Kidney epithelial cell (primary cell): ENCODE measurements around the gene KLHL22. TPM values are rescaled to one million over a fixed set of nuclear protein-coding genes. Genes with fewer than 3 reads are reported as not detected.

ENCODE experiments used
- DNase-seq: peaks from one replicate; pipeline ENCODE4 v3.0.0-alpha.2; 2010; ENCODE audit warnings: low read depth
- H3K27me3 ChIP-seq: 2 replicates; pipeline ENCODE4 v1.6.0; 2011; ENCODE audit warnings: low read length; ENCODE audit not compliant: control insufficient read depth, insufficient read depth
- H3K36me3 ChIP-seq: 2 replicates; pipeline ENCODE4 v1.5.1; 2011; ENCODE audit warnings: low read length; ENCODE audit not compliant: control insufficient read depth, insufficient read depth
- H3K4me3 ChIP-seq: 2 replicates; pipeline ENCODE4 v1.5.1; 2011; ENCODE audit warnings: low read depth, mild to moderate bottlenecking, control low read depth, low read length
- total RNA-seq: library from RNA; depleted of rRNA; stranded (reverse); fragments of >200 nt; gene quantifications from 2 replicates; pipeline ENCODE4 v1.2.3, GENCODE V29; 2015
- TF ChIP-seq, protein P1 (sequence below): IDR thresholded peaks from 2 replicates; pipeline ENCODE4 v1.5.1; 2011; ENCODE audit warnings: mild to moderate bottlenecking, moderate library complexity, low read length, control low read depth, inconsistent platforms; ENCODE audit not compliant: insufficient read depth, poor library complexity, severe bottlenecking

KLHL22 gene
- total RNA-seq, 1 donor from 2014 or later: 18.6 TPM

DNA sequence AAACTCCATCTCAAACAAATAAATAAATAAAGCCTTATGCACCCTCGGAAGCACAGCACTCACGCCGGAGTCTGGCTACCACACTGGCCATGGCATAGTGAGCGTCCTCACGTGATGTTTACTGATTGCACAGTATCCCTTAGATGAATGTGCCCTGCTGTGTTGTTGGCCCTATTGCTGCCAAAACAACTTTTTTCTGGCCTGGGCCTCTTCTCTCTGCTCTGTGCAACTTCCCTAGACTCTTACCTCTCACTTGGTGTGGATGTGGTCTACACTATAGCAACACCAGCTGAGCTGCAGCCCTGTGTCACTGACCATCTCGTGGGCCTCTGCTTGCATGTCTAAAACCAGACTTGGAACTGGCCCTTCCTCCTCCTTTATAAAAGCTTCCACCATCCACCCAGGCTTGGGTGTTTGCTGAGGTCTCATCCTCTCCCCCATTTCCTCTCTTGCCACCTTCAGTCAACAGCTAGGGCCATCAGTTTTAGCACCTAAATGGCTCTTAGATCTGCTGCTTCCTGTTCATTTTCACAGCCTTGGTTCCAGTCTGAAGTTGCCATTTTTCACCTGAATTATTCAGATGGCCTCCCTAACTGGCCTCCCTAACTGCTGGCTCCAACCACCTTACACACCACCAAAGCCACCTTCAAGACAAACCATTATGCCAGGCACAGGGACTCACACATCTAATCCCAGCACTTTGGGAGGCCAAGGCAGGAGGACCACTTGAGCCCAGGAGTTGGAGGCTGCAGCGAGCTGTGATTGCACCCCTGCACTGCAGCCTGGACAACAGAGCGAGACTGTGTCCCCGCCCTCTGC lies 92.4 kb downstream of the KLHL22 start:
- Histone ChIP-seq H3K4me3 (no peak overlapping the region), H3K36me3 (peaks cover 3% of the 10 kb centered on the region), H3K27me3 (no peaks in the 10 kb centered on the region)
- TF ChIP-seq, protein P1, sequence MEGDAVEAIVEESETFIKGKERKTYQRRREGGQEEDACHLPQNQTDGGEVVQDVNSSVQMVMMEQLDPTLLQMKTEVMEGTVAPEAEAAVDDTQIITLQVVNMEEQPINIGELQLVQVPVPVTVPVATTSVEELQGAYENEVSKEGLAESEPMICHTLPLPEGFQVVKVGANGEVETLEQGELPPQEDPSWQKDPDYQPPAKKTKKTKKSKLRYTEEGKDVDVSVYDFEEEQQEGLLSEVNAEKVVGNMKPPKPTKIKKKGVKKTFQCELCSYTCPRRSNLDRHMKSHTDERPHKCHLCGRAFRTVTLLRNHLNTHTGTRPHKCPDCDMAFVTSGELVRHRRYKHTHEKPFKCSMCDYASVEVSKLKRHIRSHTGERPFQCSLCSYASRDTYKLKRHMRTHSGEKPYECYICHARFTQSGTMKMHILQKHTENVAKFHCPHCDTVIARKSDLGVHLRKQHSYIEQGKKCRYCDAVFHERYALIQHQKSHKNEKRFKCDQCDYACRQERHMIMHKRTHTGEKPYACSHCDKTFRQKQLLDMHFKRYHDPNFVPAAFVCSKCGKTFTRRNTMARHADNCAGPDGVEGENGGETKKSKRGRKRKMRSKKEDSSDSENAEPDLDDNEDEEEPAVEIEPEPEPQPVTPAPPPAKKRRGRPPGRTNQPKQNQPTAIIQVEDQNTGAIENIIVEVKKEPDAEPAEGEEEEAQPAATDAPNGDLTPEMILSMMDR: no peak
- DNase-seq: no peak

DNA sequence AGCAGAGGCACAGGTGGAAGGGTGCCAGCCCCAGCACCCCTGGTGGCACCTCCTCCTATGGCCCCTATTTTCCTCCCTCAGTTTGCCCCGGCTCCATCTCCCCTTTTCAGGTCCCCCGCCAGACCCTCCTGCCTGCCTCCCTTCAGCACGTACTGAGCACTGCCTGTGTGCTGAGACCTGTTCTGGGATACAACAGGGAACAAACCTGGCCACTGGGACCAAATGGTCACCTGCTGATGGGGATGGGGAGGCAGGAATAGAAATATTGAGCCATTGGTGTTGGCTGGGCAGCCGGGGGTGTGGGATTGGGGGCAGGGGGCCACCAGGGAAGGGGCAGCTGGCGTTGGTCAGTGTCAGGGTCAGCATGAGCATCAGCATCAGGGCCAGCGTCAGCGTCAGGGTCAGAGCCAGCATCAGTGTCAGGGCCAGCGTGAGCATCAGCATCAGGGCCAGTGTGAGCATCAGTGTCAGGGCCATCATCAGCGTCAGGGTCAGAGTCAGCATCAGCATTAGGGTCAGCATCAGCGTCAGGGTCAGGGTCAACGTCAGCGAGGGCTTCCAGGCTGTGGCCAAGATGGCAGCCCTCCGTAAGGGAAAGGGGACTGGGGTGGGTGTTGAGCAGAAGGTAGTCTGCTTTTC lies 94.1 kb downstream of the KLHL22 start:
- H3K27me3 ChIP-seq: no peaks in the 10 kb centered on the region
- DNase-seq: no peak
- no peak overlapping the region for H3K4me3 ChIP-seq
- TF ChIP-seq, protein P1: no peak
- H3K36me3 ChIP-seq: no peaks in the 10 kb centered on the region

DNA sequence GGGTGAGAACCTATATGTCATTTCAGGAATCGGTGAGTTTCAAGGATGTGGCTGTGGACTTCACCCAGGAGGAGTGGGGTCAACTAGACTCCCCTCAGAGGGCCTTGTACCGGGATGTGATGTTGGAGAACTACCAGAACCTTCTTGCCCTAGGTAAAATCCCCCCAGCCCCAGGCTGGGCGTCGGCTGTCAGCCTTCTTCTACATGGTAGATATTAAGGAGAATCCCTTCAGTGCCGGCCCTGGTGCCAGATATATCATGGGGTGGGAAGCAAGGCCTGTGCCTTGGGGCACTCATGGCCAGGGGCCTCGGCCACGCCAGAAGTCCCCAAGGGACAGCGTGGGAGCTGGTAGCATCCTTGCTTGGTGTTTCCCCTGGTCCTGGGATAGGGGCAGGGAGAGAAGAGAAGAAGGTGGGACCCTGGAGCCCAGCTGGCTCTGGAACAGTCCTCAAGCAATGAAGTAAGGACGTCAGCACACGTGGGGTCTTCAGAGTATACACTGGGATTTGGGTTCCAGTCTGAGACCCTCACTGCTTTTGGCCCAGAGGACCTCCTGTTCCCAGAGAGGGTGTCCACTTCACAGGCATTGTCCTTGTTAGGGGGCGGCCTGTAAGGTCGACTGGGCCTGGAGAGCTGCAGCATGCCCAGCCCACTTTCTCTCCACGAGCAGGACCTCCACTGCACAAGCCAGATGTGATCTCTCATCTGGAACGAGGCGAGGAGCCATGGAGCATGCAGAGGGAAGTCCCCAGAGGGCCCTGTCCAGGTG lies 94.8 kb downstream of the KLHL22 start:
- DNase-seq: no peak
- TF ChIP-seq, protein P1: no peak

DNA sequence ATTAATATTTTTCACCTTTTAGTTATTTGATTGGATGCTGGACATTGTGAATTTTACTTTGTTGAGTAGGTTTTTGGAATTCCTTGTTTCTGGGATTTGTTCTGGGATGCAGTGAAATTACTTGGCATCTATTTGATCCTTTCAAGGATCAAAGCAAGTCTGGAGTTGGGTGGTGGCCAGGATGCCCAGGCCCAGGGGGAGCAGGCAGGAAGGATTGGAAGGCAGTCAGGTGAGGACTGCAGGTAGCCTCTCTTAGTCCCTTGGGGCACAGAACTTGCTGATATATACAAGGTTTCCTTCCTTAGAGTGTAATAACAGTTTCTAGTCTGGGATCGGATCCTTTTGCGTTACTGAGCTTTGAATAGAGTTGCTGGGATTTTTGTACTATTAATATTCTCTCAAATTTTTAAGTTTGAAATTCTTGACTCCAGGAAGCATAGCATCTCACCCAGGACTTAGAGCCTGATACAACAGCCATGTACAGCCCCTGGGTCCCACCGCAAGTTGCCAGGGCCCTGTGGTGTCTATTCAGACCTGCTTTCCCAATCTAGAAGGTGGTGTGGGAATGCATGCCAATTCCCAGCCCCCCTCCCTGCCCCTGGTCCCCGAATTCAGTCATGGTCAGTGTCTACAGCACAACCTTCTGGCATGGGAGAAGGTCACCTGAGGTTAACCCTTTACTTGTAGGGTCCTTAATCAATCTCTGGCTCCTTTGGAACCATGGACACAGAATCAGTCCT lies 95.6 kb downstream of the KLHL22 start:
- Histone ChIP-seq H3K27me3 (no peaks in the 10 kb centered on the region), H3K4me3 (no peak overlapping the region), H3K36me3 (no peaks in the 10 kb centered on the region)
- no peak for DNase-seq
- TF ChIP-seq, protein P1: no peak

More for the DNA sequence above, 94.8 kb downstream of the KLHL22 start:
- H3K27me3 ChIP-seq: no peaks in the 10 kb centered on the region
- no peaks in the 10 kb centered on the region for H3K36me3 ChIP-seq
- H3K4me3 ChIP-seq: no peak overlapping the region

DNA sequence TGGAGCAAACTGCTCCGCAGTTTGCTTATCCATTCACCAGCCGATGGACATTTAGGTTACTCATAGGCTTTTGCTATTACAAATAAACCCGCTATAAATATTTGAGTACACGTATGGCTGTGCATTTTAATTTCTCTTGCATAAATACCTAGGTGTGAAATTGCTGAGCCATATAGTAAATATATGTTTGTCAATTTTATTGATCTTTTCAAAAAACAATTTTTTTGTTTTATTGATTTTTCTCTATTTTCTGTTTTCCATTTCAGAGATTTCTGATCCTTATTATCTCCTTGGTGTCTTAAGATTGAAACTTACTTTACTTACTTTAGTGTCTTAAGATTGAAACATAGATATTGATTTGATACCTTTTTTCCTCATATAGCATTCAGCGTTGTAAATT lies 97.2 kb downstream of the KLHL22 start:
- TF ChIP-seq, protein P1: no peak
- Histone ChIP-seq H3K36me3 (no peaks in the 10 kb centered on the region), H3K4me3 (no peak overlapping the region), H3K27me3 (no peaks in the 10 kb centered on the region)
- no peak for DNase-seq
